ENCODE measurements around the gene ALDH1A2.

DNA sequence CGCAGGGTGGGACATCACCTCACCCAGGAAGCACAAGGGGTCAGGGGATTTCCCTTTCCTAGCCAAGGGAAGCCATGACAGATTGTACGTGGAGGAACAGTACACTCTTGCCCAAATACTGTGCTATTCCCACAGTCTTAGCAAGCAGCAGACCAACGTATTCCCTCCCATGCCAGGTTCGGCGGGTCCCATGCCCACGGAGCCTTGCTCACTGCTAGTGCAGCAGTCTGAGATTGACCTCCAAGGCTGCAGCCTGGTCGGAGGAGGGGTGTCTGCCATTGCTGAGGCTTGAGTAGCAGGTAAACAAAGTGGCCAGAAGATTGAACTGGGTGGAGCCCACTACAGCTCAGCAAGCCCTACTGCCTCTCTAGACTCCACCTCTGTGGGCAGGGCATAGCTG lies 39.0 kb downstream of the ALDH1A2 start:
- TF ChIP-seq, protein P1, sequence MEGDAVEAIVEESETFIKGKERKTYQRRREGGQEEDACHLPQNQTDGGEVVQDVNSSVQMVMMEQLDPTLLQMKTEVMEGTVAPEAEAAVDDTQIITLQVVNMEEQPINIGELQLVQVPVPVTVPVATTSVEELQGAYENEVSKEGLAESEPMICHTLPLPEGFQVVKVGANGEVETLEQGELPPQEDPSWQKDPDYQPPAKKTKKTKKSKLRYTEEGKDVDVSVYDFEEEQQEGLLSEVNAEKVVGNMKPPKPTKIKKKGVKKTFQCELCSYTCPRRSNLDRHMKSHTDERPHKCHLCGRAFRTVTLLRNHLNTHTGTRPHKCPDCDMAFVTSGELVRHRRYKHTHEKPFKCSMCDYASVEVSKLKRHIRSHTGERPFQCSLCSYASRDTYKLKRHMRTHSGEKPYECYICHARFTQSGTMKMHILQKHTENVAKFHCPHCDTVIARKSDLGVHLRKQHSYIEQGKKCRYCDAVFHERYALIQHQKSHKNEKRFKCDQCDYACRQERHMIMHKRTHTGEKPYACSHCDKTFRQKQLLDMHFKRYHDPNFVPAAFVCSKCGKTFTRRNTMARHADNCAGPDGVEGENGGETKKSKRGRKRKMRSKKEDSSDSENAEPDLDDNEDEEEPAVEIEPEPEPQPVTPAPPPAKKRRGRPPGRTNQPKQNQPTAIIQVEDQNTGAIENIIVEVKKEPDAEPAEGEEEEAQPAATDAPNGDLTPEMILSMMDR (IDR thresholded peaks at IDR 0.05; ENCODE audit: poor library complexity, severe bottlenecking), result no peak
- no peak for TF ChIP-seq EZH2 (IDR thresholded peaks at IDR 0.05; ENCODE audit: borderline replicate concordance, insufficient read depth, low read length, poor library complexity, severe bottlenecking)

Data from neural cell (in vitro differentiated cells).